GM19043 (cell line): Measurements from ENCODE around the gene CDKAL1.
A peak's percentile ranks its signal among the peaks of the same experiment; 100 is the strongest.
"Not testable (repeated sequence)": the region's sequence is repeated elsewhere in the genome, so short reads cannot be mapped to it uniquely, and the experiment has no call there.

Source experiments
- ATAC-seq: cut with Tn5 transposase; IDR thresholded peaks from one replicate; pipeline ENCODE4 v1.9.1; 2021; ENCODE audit warnings: low read depth; ENCODE audit not compliant: unreplicated experiment

The CDKAL1 gene

GRCh38 chr6:20819774-20820400 lies 285.6 kb downstream of the CDKAL1 start:
- ATAC-seq, result no peak

- ATAC-seq, result no peak
These were observed 292.1 kb downstream of the CDKAL1 start for GRCh38 chr6:20826378-20826777.

- ATAC-seq, result no peak
These were observed 293.5 kb downstream of the CDKAL1 start for GRCh38 chr6:20827798-20828197.

- ATAC-seq, result no peak
These were observed 296.3 kb downstream of the CDKAL1 start for GRCh38 chr6:20830576-20830975.

GRCh38 chr6:20831251-20831650 lies 297.0 kb downstream of the CDKAL1 start:
- not testable (repeated sequence) for ATAC-seq

GRCh38 chr6:20833881-20834515 lies 299.7 kb downstream of the CDKAL1 start:
- ATAC-seq, result no peak

- no peak for ATAC-seq
These were observed 301.2 kb downstream of the CDKAL1 start for GRCh38 chr6:20835315-20836010.

GRCh38 chr6:20837189-20837588 lies 302.9 kb downstream of the CDKAL1 start:
- peak; percentile 69 for ATAC-seq

GRCh38 chr6:20838113-20838512 lies 303.9 kb downstream of the CDKAL1 start:
- no peak for ATAC-seq

GRCh38 chr6:20839630-20840029 lies 305.4 kb downstream of the CDKAL1 start:
- ATAC-seq, result no peak

GRCh38 chr6:20840675-20841074 lies 306.4 kb downstream of the CDKAL1 start:
- ATAC-seq, result no peak

GRCh38 chr6:20841806-20842205 lies 307.5 kb downstream of the CDKAL1 start:
- ATAC-seq, result no peak

- ATAC-seq, result no peak
These were observed 311.3 kb downstream of the CDKAL1 start for GRCh38 chr6:20845592-20845991.

GRCh38 chr6:20846602-20847028 lies 312.4 kb downstream of the CDKAL1 start:
- ATAC-seq, result peak; percentile 66

GRCh38 chr6:20847904-20848303 lies 313.6 kb downstream of the CDKAL1 start:
- no peak for ATAC-seq

- ATAC-seq, result no peak
These were observed 316.6 kb downstream of the CDKAL1 start for GRCh38 chr6:20850686-20851416.

- no peak for ATAC-seq
These were observed 317.5 kb downstream of the CDKAL1 start for GRCh38 chr6:20851795-20852194.

GRCh38 chr6:20853828-20854227 lies 319.6 kb downstream of the CDKAL1 start:
- ATAC-seq, result no peak

GRCh38 chr6:20856681-20857288 lies 322.5 kb downstream of the CDKAL1 start:
- no peak for ATAC-seq

GRCh38 chr6:20861481-20861880 lies 327.2 kb downstream of the CDKAL1 start:
- no peak for ATAC-seq

- ATAC-seq, result no peak
These were observed 331.8 kb downstream of the CDKAL1 start for GRCh38 chr6:20866036-20866435.
